GM21576 (cell line): Measurements from ENCODE around the gene APOL2.
"Not testable (repeated sequence)": the region's sequence is repeated elsewhere in the genome, so short reads cannot be mapped to it uniquely, and the experiment has no call there.

ENCODE experiments used
- ATAC-seq: cut with Tn5 transposase; IDR thresholded peaks from one replicate; pipeline ENCODE4 v1.9.1; 2021; ENCODE audit warnings: mild to moderate bottlenecking, moderate library complexity; ENCODE audit not compliant: unreplicated experiment

The APOL2 gene

GRCh38 chr22:36224245-36224644 lies 15.1 kb downstream of the APOL2 start:
- no peak for ATAC-seq

GRCh38 chr22:36223504-36223903 lies 15.8 kb downstream of the APOL2 start:
- ATAC-seq: no peak

- ATAC-seq: no peak
These were observed 16.4 kb downstream of the APOL2 start for GRCh38 chr22:36222887-36223450.

GRCh38 chr22:36221799-36222751 lies 17.3 kb downstream of the APOL2 start:
- ATAC-seq: no peak

GRCh38 chr22:36220451-36220921 lies 18.8 kb downstream of the APOL2 start:
- ATAC-seq: no peak

GRCh38 chr22:36218648-36219193 lies 20.6 kb downstream of the APOL2 start:
- no peak for ATAC-seq

GRCh38 chr22:36215981-36216380 lies 23.3 kb downstream of the APOL2 start:
- no peak for ATAC-seq

GRCh38 chr22:36213586-36213985 lies 25.7 kb downstream of the APOL2 start:
- no peak for ATAC-seq

GRCh38 chr22:36212901-36213300 lies 26.4 kb downstream of the APOL2 start:
- ATAC-seq: no peak

- no peak for ATAC-seq
These were observed 28.0 kb downstream of the APOL2 start for GRCh38 chr22:36211237-36211861.

GRCh38 chr22:36210224-36210623 lies 29.1 kb downstream of the APOL2 start:
- ATAC-seq: no peak

GRCh38 chr22:36209488-36209908 lies 29.8 kb downstream of the APOL2 start:
- not testable (repeated sequence) for ATAC-seq

GRCh38 chr22:36208914-36209313 lies 30.4 kb downstream of the APOL2 start:
- ATAC-seq: no peak

GRCh38 chr22:36208162-36208765 lies 31.1 kb downstream of the APOL2 start:
- ATAC-seq: no peak

GRCh38 chr22:36206255-36206654 lies 33.1 kb downstream of the APOL2 start:
- ATAC-seq: no peak

GRCh38 chr22:36205573-36205972 lies 33.8 kb downstream of the APOL2 start:
- ATAC-seq: not testable (repeated sequence)

GRCh38 chr22:36204632-36205015 lies 34.7 kb downstream of the APOL2 start:
- ATAC-seq: no peak

- ATAC-seq: no peak
These were observed 35.2 kb downstream of the APOL2 start for GRCh38 chr22:36204001-36204631.

- ATAC-seq: not testable (repeated sequence)
These were observed 35.9 kb downstream of the APOL2 start for GRCh38 chr22:36203441-36203840.

GRCh38 chr22:36202906-36203305 lies 36.4 kb downstream of the APOL2 start:
- ATAC-seq: not testable (repeated sequence)
